Activated effector memory CD4-positive, alpha-beta T cell treated with anti-CD3 and anti-CD28 coated beads, Interleukin-2, amount 50 U/mL, for 16 hours (primary cell): ENCODE results near the gene ZBTB20.

Source experiments
- DNase-seq: peaks from one replicate; pipeline ENCODE4 v3.0.0-alpha.2; 2020

ZBTB20 gene

GRCh38 chr3:114380233-114380651 is 766.8 kb downstream of the ZBTB20 start:
- no peak for DNase-seq

- DNase-seq: no peak
Measured at GRCh38 chr3:114379266-114379665, 767.8 kb downstream of the ZBTB20 start.

- no peak for DNase-seq
Measured at GRCh38 chr3:114378760-114379159, 768.3 kb downstream of the ZBTB20 start.

- DNase-seq: no peak
Measured at GRCh38 chr3:114377426-114377825, 769.7 kb downstream of the ZBTB20 start.

- no peak for DNase-seq
Measured at GRCh38 chr3:114376516-114377185, 770.4 kb downstream of the ZBTB20 start.

GRCh38 chr3:114375608-114376421 is 771.3 kb downstream of the ZBTB20 start:
- DNase-seq: no peak

GRCh38 chr3:114374433-114374990 is 772.6 kb downstream of the ZBTB20 start:
- no peak for DNase-seq

GRCh38 chr3:114370537-114371174 is 776.4 kb downstream of the ZBTB20 start:
- no peak for DNase-seq

GRCh38 chr3:114365909-114366308 is 781.2 kb downstream of the ZBTB20 start:
- no peak for DNase-seq

GRCh38 chr3:114364806-114365654 is 782.1 kb downstream of the ZBTB20 start:
- no peak for DNase-seq

GRCh38 chr3:114363554-114364202 is 783.4 kb downstream of the ZBTB20 start:
- no peak for DNase-seq

GRCh38 chr3:114362815-114363214 is 784.3 kb downstream of the ZBTB20 start:
- DNase-seq: no peak

GRCh38 chr3:114361391-114361790 is 785.7 kb downstream of the ZBTB20 start:
- DNase-seq: no peak

- DNase-seq: no peak
Measured at GRCh38 chr3:114356525-114356924, 790.6 kb downstream of the ZBTB20 start.

- no peak for DNase-seq
Measured at GRCh38 chr3:114356066-114356465, 791.0 kb downstream of the ZBTB20 start.

GRCh38 chr3:114355653-114356052 is 791.4 kb downstream of the ZBTB20 start:
- DNase-seq: no peak

- no peak for DNase-seq
Measured at GRCh38 chr3:114351822-114352145, 795.3 kb downstream of the ZBTB20 start.

GRCh38 chr3:114351123-114351821 is 795.8 kb downstream of the ZBTB20 start:
- no peak for DNase-seq

- no peak for DNase-seq
Measured at GRCh38 chr3:114350690-114351089, 796.4 kb downstream of the ZBTB20 start.

- DNase-seq: no peak
Measured at GRCh38 chr3:114350271-114350670, 796.8 kb downstream of the ZBTB20 start.

GRCh38 chr3:114344492-114344891 is 802.6 kb downstream of the ZBTB20 start:
- no peak for DNase-seq
